ENCODE measurements around the gene NPTXR. TPM values are rescaled to one million over a fixed set of nuclear protein-coding genes. Genes with fewer than 3 reads are reported as not detected.
A peak's percentile ranks its signal among the peaks of the same experiment; 100 is the strongest.

NPTXR gene
- polyA plus RNA-seq, 3 donors from 2014 or later = 0.59 to 1.4 (median 0.66) TPM

DNA sequence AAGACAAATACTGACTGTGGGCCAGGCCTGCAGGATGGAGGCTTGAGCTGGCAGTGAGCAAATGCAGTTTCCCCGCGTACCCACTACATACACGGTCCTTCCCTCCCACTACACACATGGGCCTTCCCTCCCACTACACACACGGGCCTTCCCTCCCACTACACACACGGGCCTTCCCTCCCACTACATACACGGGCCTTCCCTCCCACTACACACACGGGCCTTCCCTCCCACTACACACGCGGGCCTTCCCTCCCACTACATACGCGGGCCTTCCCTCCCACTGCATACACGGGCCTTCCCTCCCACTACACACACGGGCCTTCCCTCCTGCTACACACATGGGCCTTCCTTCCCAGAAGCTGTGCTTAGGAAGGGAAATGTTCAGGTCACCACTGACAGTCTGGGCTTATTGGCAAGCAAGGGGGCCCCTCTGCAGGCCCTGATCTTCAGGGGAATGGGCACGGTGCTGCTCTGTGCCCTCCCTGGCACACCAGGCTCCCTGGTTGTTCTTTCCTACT is 60.7 kb downstream of the NPTXR start:
- DNase-seq = no peak
- no peak overlapping the region for H3K4me3 Mint-ChIP-seq
- no peaks in the 10 kb centered on the region for H3K4me1 Mint-ChIP-seq
- H3K27ac Mint-ChIP-seq = no peak overlapping the region
- peaks cover 11 to 18% (median 13%) of the 10 kb centered on the region in 3 donors for H3K36me3 Mint-ChIP-seq
- no peaks in the 10 kb centered on the region for H3K27me3 Mint-ChIP-seq (ENCODE audit: low read depth in 3 of 3)
- H3K9me3 Mint-ChIP-seq = no peaks in the 10 kb centered on the region

DNA sequence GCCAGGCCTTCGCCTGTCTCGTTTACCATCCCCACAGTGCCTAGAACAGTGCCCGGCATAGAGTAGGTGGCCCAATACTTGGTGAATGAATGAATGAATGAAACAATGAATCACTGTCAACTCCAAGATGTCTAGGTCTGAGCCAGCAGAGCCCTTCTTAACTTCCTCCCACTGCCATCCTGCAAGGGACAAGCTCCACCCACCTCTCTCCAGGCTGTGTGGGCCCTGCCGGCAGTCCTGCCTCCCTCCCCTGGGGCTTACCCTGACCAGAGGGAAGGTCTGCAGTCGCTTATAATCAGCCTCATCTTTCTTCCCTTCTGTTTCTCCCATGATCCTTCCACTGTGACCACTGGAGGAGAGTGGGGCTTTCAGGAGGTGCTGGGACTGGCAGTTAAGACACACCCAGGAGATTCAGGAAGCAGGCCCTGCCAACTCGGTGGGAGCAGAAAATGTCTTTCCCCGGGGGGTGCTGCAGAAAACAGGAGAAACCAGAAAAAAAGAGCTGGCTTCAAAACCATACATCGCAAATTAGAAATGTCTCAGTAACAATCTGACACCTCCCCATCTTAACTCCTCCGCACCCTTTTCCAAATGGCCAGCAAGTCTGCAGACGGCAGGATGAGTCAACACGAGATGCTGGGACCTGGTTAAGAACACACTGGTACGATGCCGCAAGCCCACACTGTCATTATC is 61.3 kb downstream of the NPTXR start:
- H3K9me3 Mint-ChIP-seq = no peaks in the 10 kb centered on the region

DNA sequence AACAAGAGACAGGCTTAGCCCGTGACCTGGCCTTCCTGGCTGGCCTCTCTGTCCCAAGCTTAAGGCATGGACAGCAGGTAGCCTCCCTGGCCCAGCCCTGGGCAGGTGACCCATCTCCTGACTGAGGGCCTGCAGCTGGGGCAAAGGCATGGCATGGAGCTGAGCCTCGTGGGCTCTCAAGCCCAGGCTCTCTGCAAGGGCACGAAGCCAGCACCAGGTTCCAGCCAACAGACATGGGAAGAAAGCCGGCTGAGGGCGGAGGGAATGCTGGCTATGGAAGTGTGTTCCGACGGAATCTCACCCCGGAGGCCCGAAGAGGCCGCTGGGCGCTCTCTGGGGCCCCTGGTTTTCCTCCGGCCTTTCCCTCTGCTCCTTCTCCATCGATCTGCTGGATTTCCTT is 62.8 kb downstream of the NPTXR start:
- Mint-ChIP-seq H3K36me3 (peaks cover 11 to 19% (median 15%) of the 10 kb centered on the region in 3 donors), H3K4me1 (peaks cover 0 to 3% of the 10 kb centered on the region in 2 donors), H3K27me3 (ENCODE audit: low read depth in 3 of 3) (no peaks in the 10 kb centered on the region), H3K9me3 (no peaks in the 10 kb centered on the region), H3K27ac (no peak overlapping the region), H3K4me3 (no peak overlapping the region)
- no peak for DNase-seq

More for the DNA sequence above, 61.3 kb downstream of the NPTXR start:
- Mint-ChIP-seq H3K27ac (peak overlapping the region in 1 of 6 donors; percentile 35), H3K4me3 (no peak overlapping the region), H3K36me3 (peaks cover 11 to 19% (median 15%) of the 10 kb centered on the region in 3 donors), H3K27me3 (ENCODE audit: low read depth in 3 of 3) (no peaks in the 10 kb centered on the region), H3K4me1 (no peaks in the 10 kb centered on the region)
- no peak for DNase-seq

DNA sequence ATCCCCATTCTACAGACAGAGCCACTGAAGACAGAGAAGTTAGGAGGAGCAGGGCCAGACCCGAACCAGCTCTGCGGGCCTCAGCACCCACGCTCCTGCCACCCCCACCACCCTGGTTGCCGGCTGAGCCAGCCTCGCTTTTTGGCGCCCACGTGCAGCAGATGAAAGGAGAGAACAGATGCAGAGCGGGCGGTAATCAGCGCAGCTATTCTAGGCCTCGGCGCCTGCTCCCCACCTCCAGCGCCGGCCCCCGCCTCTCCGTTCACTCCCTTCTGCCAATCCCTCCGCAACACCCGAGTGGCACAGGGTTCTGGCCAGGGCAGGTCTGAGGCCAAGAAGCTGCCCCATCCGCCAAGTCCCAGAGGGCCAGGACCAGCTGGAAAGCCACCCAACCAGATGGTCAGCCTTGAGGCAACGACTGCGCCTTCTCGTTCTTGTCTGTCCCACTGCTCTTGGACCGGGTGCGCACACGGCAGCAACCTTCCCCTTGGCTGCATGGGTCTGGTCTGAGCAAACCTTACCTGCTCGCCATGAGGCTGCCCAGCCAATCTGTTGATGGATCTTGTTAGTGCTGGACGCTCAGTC is 66.6 kb downstream of the NPTXR start:
- peaks cover 9 to 17% (median 14%) of the 10 kb centered on the region in 3 donors for H3K36me3 Mint-ChIP-seq
- peaks cover 0 to 1% (median 0%) of the 10 kb centered on the region in 3 donors for H3K27me3 Mint-ChIP-seq (ENCODE audit: low read depth in 3 of 3)
- no peak overlapping the region for H3K27ac Mint-ChIP-seq
- no peak overlapping the region for H3K4me3 Mint-ChIP-seq
- no peaks in the 10 kb centered on the region for H3K9me3 Mint-ChIP-seq
- DNase-seq = no peak
- peaks cover 6 to 14% of the 10 kb centered on the region in 2 donors for H3K4me1 Mint-ChIP-seq

DNA sequence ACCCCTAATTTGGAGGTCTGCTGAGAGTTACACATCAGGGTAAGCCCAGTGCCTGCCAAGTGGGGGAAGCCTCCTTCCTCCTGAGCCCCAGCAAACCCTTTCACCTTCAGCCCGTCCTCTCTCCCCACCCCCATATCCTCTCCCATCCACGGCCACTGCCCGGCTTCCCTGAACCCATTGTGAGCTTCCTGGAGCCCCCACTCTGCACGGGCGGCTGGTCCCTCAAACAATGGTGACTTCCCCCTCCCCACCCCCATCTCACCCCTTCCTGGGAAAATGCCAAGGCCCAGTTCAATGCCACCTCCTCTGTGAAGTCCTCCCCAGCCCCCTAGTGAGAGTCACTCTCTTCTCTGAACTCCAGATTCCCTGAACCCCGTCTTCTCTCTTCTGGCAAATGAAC is 67.7 kb downstream of the NPTXR start:
- DNase-seq = no peak
- Mint-ChIP-seq H3K9me3 (no peaks in the 10 kb centered on the region), H3K27ac (peak overlapping the region in 2 of 6 donors; percentile 12 to 45), H3K4me1 (peaks cover 6 to 14% of the 10 kb centered on the region in 2 donors), H3K4me3 (no peak overlapping the region), H3K27me3 (ENCODE audit: low read depth in 3 of 3) (peaks cover 0 to 2% (median 1%) of the 10 kb centered on the region in 3 donors), H3K36me3 (peaks cover 0 to 8% (median 5%) of the 10 kb centered on the region in 3 donors)

DNA sequence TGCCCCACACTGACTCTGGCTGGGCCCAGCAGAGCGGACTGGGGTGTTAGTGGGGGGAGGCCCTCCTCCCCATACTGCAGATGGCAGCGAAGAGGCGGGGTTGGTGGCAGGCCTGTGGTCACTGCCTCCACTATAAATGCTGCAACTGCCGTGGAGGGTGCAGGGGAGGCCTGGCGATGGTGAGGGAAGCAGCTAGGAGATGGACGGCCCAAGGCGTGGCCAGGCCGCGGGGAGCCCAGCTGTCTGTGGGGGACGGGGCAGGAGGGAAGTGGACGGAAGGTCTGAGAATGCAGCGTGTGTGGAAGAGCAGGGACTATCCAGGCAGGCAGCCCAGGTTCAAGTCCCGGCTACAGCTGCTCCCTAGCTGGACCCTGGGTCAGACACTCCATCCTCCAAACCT is 68.2 kb downstream of the NPTXR start:
- peaks cover 6 to 14% of the 10 kb centered on the region in 2 donors for H3K4me1 Mint-ChIP-seq
- peak overlapping the region in 4 of 5 donors; percentile 16 to 35 (median 32) for H3K4me3 Mint-ChIP-seq

DNA sequence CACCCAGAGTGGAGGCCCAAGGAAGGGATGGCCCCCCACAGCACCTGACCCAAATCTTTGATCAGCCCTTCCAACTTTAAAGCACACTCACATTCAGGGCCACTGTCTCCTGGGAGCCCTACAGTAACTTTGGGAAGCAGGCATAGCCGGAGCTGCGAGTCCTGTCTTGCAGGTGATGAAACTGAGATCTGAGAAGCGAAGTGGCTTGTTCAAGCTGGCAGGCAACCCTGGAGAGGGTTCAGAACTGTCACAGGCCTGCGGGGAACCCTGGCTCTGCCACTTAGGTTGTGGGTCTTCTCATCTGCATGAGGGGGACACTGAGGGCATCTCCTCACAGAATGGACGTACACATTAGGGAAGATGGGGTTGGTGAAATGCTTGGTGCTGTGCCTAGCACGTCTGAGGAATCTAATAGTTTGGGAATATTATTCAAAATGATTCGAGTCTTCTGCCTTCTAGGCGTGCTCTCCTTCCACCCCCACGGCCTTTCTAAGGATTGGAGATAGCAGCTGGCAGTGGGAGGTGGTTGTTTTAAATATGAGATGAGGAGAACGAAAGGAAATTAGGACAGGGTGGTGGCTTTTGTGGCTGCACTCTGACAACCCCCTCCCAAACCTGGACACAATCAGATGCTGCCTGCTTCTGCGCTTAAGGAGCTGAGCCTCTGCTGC is 69.2 kb downstream of the NPTXR start:
- peak overlapping the region in 1 of 6 donors; percentile 18 for H3K27ac Mint-ChIP-seq

More for the DNA sequence above, 68.2 kb downstream of the NPTXR start:
- H3K27me3 Mint-ChIP-seq (ENCODE audit: low read depth in 3 of 3) = peaks cover 0 to 2% (median 1%) of the 10 kb centered on the region in 3 donors
- peaks cover 0 to 8% (median 5%) of the 10 kb centered on the region in 3 donors for H3K36me3 Mint-ChIP-seq
- H3K27ac Mint-ChIP-seq = peak overlapping the region in 5 of 6 donors; percentile 33 to 84 (median 67)
- no peaks in the 10 kb centered on the region for H3K9me3 Mint-ChIP-seq
- no peak for DNase-seq

DNA sequence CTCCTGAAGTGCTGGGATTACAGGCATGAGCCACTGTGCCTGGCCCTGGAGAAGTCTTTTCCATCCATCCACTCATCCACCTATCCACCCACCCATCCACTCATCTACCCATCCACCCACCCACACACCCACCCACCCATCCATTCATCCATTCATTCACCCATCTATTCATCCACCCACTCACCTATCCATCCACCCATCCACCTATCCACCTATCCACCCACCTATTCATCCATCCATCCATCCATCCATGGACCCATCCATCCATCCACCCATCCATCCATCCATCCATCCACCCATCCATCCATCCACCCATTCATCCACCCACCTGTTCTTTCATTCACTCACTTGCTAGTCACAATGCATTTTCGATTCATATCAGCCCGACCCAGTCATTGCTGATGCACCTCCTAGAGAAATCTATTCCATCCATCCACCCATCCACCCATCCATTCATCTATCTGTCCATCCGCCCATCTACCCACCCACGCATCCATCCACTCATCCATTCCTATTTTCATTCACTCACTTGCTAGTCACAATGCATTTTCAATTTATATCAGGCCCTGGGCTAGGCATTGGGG is 70.4 kb downstream of the NPTXR start:
- Mint-ChIP-seq H3K27me3 (ENCODE audit: low read depth in 3 of 3) (peaks cover 0 to 2% (median 1%) of the 10 kb centered on the region in 3 donors), H3K36me3 (peaks cover 0 to 5% (median 4%) of the 10 kb centered on the region in 3 donors), H3K27ac (no peak overlapping the region), H3K4me3 (no peak overlapping the region), H3K4me1 (peaks cover 6 to 14% of the 10 kb centered on the region in 2 donors), H3K9me3 (no peaks in the 10 kb centered on the region)
- no peak for DNase-seq

More for the DNA sequence above, 69.2 kb downstream of the NPTXR start:
- Mint-ChIP-seq H3K27me3 (ENCODE audit: low read depth in 3 of 3) (peaks cover 0 to 2% (median 1%) of the 10 kb centered on the region in 3 donors), H3K4me3 (no peak overlapping the region), H3K36me3 (peaks cover 0 to 5% (median 5%) of the 10 kb centered on the region in 3 donors), H3K4me1 (peaks cover 6 to 14% of the 10 kb centered on the region in 2 donors), H3K9me3 (no peaks in the 10 kb centered on the region)
- DNase-seq = no peak

DNA sequence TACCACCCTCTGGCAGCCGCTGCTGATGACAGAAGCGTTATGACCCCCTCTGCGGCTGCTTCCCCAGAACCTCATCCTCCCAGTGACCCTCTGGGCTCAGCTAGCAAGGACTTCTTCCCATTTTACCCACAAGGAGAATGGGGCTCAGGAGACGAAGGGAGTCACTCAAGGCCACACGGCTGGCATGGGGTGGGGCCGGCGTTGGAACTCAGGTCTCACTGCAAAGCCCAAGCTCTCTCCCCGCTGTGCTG is 71.3 kb downstream of the NPTXR start:
- Mint-ChIP-seq H3K27ac (no peak overlapping the region), H3K9me3 (no peaks in the 10 kb centered on the region), H3K4me1 (peaks cover 6 to 14% of the 10 kb centered on the region in 2 donors), H3K4me3 (no peak overlapping the region), H3K36me3 (no peaks in the 10 kb centered on the region), H3K27me3 (ENCODE audit: low read depth in 3 of 3) (peaks cover 0 to 2% (median 1%) of the 10 kb centered on the region in 3 donors)
- no peak for DNase-seq

DNA sequence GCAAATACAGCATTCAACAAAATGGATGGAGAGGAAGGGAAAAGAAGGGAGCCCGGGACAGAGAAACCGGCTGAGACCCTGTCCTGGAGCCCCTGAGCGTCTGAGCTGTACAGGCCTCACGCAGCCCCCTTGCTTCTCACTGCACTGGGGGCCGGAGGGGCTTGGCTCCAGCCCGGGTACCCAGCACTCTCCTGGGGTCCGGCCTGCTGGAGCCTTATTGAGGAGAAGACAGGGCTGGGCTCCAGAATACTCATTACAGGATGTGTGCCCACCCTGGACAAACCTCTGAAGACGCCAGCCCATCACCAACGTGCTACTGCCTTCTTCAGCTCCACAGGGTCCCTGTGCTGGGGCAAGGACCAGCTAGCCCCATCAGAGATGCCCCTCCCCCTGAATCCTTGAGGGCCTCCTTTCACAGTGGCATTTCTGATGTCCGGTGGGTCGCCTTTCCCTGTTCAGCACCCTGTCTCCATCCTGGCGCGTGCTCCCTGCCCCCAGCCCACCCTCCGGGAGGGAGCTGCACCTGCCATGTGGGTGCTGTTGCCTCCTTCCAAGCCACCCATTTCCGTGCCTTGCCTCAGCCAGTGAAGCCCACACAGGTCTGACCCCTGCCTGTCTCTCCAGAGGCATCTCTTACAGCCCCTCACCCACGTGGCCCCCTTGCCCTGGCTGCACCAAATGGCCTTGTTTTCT is 73.4 kb downstream of the NPTXR start:
- peaks cover 0 to 2% (median 1%) of the 10 kb centered on the region in 3 donors for H3K27me3 Mint-ChIP-seq (ENCODE audit: low read depth in 3 of 3)
- no peaks in the 10 kb centered on the region for H3K9me3 Mint-ChIP-seq
- DNase-seq = no peak
- H3K36me3 Mint-ChIP-seq = no peaks in the 10 kb centered on the region
- H3K27ac Mint-ChIP-seq = no peak overlapping the region
- no peak overlapping the region for H3K4me3 Mint-ChIP-seq
- peaks cover 3 to 9% of the 10 kb centered on the region in 2 donors for H3K4me1 Mint-ChIP-seq

Other genes with a start within 250 kb of the NPTXR start
- not detected for gene FAM227A, start 187.6 kb downstream of the NPTXR start, polyA plus RNA-seq
- 1 to 10 TPM; 1.0 to 5.1 (median 4.5) TPM for gene CBY1, start 187.4 kb downstream of the NPTXR start, polyA plus RNA-seq
- gene TOMM22, start 162.1 kb downstream of the NPTXR start, polyA plus RNA-seq = 10 to 100 TPM; 56.0 to 94.4 (median 68.8) TPM
- gene JOSD1, start 143.1 kb downstream of the NPTXR start, polyA plus RNA-seq = 10 to 100 TPM; 10.6 to 17.9 (median 11.2) TPM
- gene GTPBP1, start 138.1 kb downstream of the NPTXR start, polyA plus RNA-seq = 10 to 100 TPM; 13.0 to 35.5 (median 15.4) TPM
- gene SUN2, start 88.0 kb downstream of the NPTXR start, polyA plus RNA-seq = 100 to 1,000 TPM; 444 to 668 (median 473) TPM
- 10 to 100 TPM; 16.7 to 16.9 (median 16.8) TPM for gene DNAL4, start 49.9 kb downstream of the NPTXR start, polyA plus RNA-seq
- 10 to 100 TPM in 1 of 3 donors, 1 to 10 TPM in 2; 5.2 to 16.1 (median 6.3) TPM for gene CBX6, start 28.2 kb upstream of the NPTXR start, polyA plus RNA-seq
- gene APOBEC3A, start 113.6 kb upstream of the NPTXR start, polyA plus RNA-seq = not detected
- 1 to 10 TPM; 2.0 to 3.9 (median 3.3) TPM for gene APOBEC3B, start 138.3 kb upstream of the NPTXR start, polyA plus RNA-seq
- 100 to 1,000 TPM; 242 to 468 (median 346) TPM for gene APOBEC3C, start 170.2 kb upstream of the NPTXR start, polyA plus RNA-seq
- gene APOBEC3D, start 177.1 kb upstream of the NPTXR start, polyA plus RNA-seq = 10 to 100 TPM in 2 of 3 donors, 1 to 10 TPM in 1; 3.9 to 25.3 (median 15.4) TPM
- 10 to 100 TPM in 2 of 3 donors, 1 to 10 TPM in 1; 9.0 to 43.0 (median 16.8) TPM for gene APOBEC3F, start 196.8 kb upstream of the NPTXR start, polyA plus RNA-seq
- 100 to 1,000 TPM; 494 to 885 (median 545) TPM for gene APOBEC3G, start 233.2 kb upstream of the NPTXR start, polyA plus RNA-seq